ENCODE measurements around the gene SMURF1. TPM values are rescaled to one million over a fixed set of nuclear protein-coding genes. Genes with fewer than 3 reads are reported as not detected.

Gene SMURF1
- total and polyA plus RNA-seq, 2 of the 8 experiments (the other 6 are each of a cell fraction or from before 2014, with no cell fraction given): 9.6 to 24.5 TPM

GRCh38 chr7:99137411-99138180, 6.3 kb downstream of the SMURF1 start:
- Histone ChIP-seq H3K9ac (replicated peaks in 1 of 4; ENCODE audit: extremely low read depth in 1 of 4, low read depth in 3 of 4, low read length in 3 of 4) (no peak overlapping the region), H3K56ac (replicated peaks; ENCODE audit: insufficient read length, low read depth, low read length) (no peak overlapping the region), H2AFZ (ENCODE audit: low read length) (no peak overlapping the region), H3K4me1 (replicated peaks in 1 of 4; ENCODE audit: control insufficient read depth in 3 of 4, insufficient read depth in 4 of 4, low read length in 3 of 4) (peaks cover 0 to 11% (median 5%) of the 10 kb centered on the region in 4 experiments; a peak in 5 of 7 replicates), H2BK20ac (ENCODE audit: low read length) (no peak overlapping the region), H3K4me2 (ENCODE audit: insufficient read depth in 1 of 2, low read depth in 2 of 2, low read length in 2 of 2) (peak overlapping the region; percentile 37 to 53), H4K91ac (replicated peaks; ENCODE audit: insufficient read length, low read length) (no peak overlapping the region), H3K14ac (ENCODE audit: insufficient read length) (no peak overlapping the region), H2BK15ac (ENCODE audit: low read length) (no peak overlapping the region), H4K20me1 (replicated peaks in 1 of 2; ENCODE audit: control insufficient read depth in 1 of 2, insufficient read depth in 2 of 2, low read length in 2 of 2) (peaks cover 3 to 10% of the 10 kb centered on the region in 2 experiments), H3K27me3 (replicated peaks in 1 of 4; ENCODE audit: control insufficient read depth in 3 of 4, extremely low read depth in 1 of 4, insufficient read depth in 3 of 4, low read length in 3 of 4) (no peaks in the 10 kb centered on the region), H3K79me2 (ENCODE audit: control insufficient read depth in 1 of 2, insufficient read depth in 2 of 2, low read length in 2 of 2) (peaks cover 14 to 97% of the 10 kb centered on the region in 2 experiments), H2BK120ac (replicated peaks; ENCODE audit: low read depth, low read length) (no peak overlapping the region), H3K23ac (ENCODE audit: insufficient read length) (no peak overlapping the region), H2BK5ac (ENCODE audit: low read depth, low read length) (no peak overlapping the region), H3K4me3 (ENCODE audit: extremely low read depth in 1 of 4, insufficient read depth in 2 of 4, low read depth in 3 of 4, low read length in 4 of 4) (peak overlapping the region in 2 of 4 experiments; percentile 20 to 48; a peak in 5 of 8 replicates), H2BK12ac (ENCODE audit: low read depth, low read length) (no peak overlapping the region; the same call in 1 of the 2 replicates), H3K23me2 (ENCODE audit: low read depth, low read length) (peaks cover 4% of the 10 kb centered on the region; the same call in 1 of the 2 replicates), H3K79me1 (ENCODE audit: low read depth, low read length) (peaks cover 6% of the 10 kb centered on the region; the same call in 1 of the 2 replicates), H3K36me3 (ENCODE audit: control insufficient read depth in 2 of 4, insufficient read depth in 4 of 4, low read length in 3 of 4) (no peaks in the 10 kb centered on the region), H3K27ac (ENCODE audit: low read depth, low read length) (0 out of 2 replicates have a peak overlapping the region, but pooled peaks have one; percentile 24), H3K4ac (replicated peaks; ENCODE audit: insufficient read length, low read depth, low read length) (no peak overlapping the region), H2AK5ac (ENCODE audit: low read depth, low read length) (no peak overlapping the region), H3K9me3 (ENCODE audit: insufficient read depth in 2 of 2, low read depth in 1 of 2, low read length in 1 of 2) (no peaks in the 10 kb centered on the region), H4K8ac (ENCODE audit: extremely low read depth, insufficient read depth, low read length) (no peak overlapping the region), H4K5ac (ENCODE audit: insufficient read length, low read depth, low read length) (no peak overlapping the region), H3K18ac (ENCODE audit: extremely low read depth, low read length) (peak overlapping the region; percentile 62; the same call in 1 of the 2 replicates)
- WGBS, 2 experiments (ENCODE audit: extremely low coverage in 1 of 2, insufficient coverage in 1 of 2, insufficient read length in 1 of 2, insufficient replicate concordance in 2 of 2, low coverage in 1 of 2, low lambda C conversion rate in 2 of 2, missing lambda C conversion rate in 1 of 2): 22% methylated on average over 10 of the region's 10 CpGs; no CpG with 5 or more reads in 1 of the 2 experiments
- ChIA-PET CTCF (ENCODE audit: partially characterized antibody) (interaction anchor here (0.6 to 2.4 kb wide), 8 partner anchors 39 to 354 kb away, joined by 3 to 9 read pairs (median 3); no protein-coding TSS in a partner anchor), POLR2A (ENCODE audit: partially characterized antibody) (interaction anchor here (0.5 to 2.8 kb wide), 6 partner anchors 8 to 188 kb away, joined by 3 to 9 read pairs (median 5); partner anchors contain the start of gene ARPC1A)
- DNase-seq (ENCODE audit: low read depth in 1 of 2, low spot score in 2 of 2) (peak in 1 of 2 experiments; percentile 49), FAIRE-seq (peak; percentile 94)
- TF ChIP-seq RFX5 (IDR thresholded peaks at IDR 0.05; ENCODE audit: borderline replicate concordance, low read depth, low read length) (peak; percentile 59; the same call in 1 of the 2 replicates), ASH2L (IDR thresholded peaks at IDR 0.05; ENCODE audit: low read length) (peak; percentile 68), CBX8 (IDR thresholded peaks at IDR 0.05; ENCODE audit: borderline replicate concordance, low read depth, low read length) (no peak), SIN3A (conservative IDR thresholded peaks at IDR 0.05 in 1 of 2, IDR thresholded peaks at IDR 0.05 in 1 of 2; ENCODE audit: low read depth in 1 of 2, low read length in 2 of 2) (0 out of 4 replicates have a peak, but pooled peaks of 1 of the 2 experiments have one; percentile 39), RBBP5 (IDR thresholded peaks at IDR 0.05; ENCODE audit: borderline replicate concordance, low read depth, low read length) (no peak), ATF3 (IDR thresholded peaks at IDR 0.05; ENCODE audit: insufficient read depth, low read depth, low read length) (no peak)

All from H1 (cell line).